Suprapubic skin (tissue), 4 donors: ENCODE measurements around the gene NIPBL. TPM values are rescaled to one million over a fixed set of nuclear protein-coding genes. Genes with fewer than 3 reads are reported as not detected.
"Not testable (repeated sequence)": the region's sequence is repeated elsewhere in the genome, so short reads cannot be mapped to it uniquely, and the experiment has no call there.

Experiments
- DNase-seq, 2 donors: peaks; one replicate each; pipeline ENCODE4 v3.0.0-alpha.2; 2019; ENCODE audit warnings: low spot score in 2 of 2
- H3K27ac ChIP-seq: fragments of 200-600 bp; sonication (generic); one replicate; pipeline ENCODE4 v1.5.1; 2019
- H3K27me3 ChIP-seq: fragments of 200-600 bp; sonication (generic); one replicate; pipeline ENCODE4 v1.5.1; 2019
- H3K36me3 ChIP-seq: fragments of 200-600 bp; sonication (generic); one replicate; pipeline ENCODE4 v1.5.1; 2019
- H3K4me1 ChIP-seq: fragments of 200-600 bp; sonication (generic); one replicate; pipeline ENCODE4 v1.5.1; 2019
- H3K4me3 ChIP-seq: fragments of 200-600 bp; sonication (generic); one replicate; pipeline ENCODE4 v1.5.1; 2019; ENCODE audit warnings: mild to moderate bottlenecking
- H3K9me3 ChIP-seq: fragments of 200-600 bp; sonication (generic); one replicate; pipeline ENCODE4 v1.5.1; 2019
- EP300 ChIP-seq: sonication (generic); formaldehyde crosslinking; IDR thresholded peaks from one replicate; pipeline ENCODE4 v1.6.1; 2017; ENCODE audit warnings: antibody characterized with exemption
- POLR2A ChIP-seq, 2 donors: fragments of 450-650 bp; IDR thresholded peaks; one replicate each; pipeline ENCODE4 v1.6.1; 2017; ENCODE audit warnings: antibody characterized with exemption in 2 of 2, mild to moderate bottlenecking in 2 of 2, moderate library complexity in 2 of 2
- POLR2AphosphoS5 ChIP-seq, 3 donors: sonication (generic); formaldehyde crosslinking; IDR thresholded peaks; one replicate each; pipeline ENCODE4 v1.6.1; 2017; ENCODE audit warnings: antibody characterized with exemption in 3 of 3
- WGBS: methylation state at CpG from one replicate; pipeline ENCODE4 v1.1.5; 2018; 5-methylcytosine and 5-hydroxymethylcytosine counted together
- total RNA-seq, 4 donors: library from RNA; depleted of rRNA; stranded (reverse); fragments of >200 nt; gene quantifications; one replicate each; pipeline ENCODE4 v1.1.0, GENCODE V29; 2016
- TF ChIP-seq, protein P1 (sequence below), 2 donors: fragments of 200-600 bp in 1 of 2; fragments of 450-650 bp in 1 of 2; sonication (generic) in 1 of 2; IDR thresholded peaks; one replicate each; pipeline ENCODE4 v1.5.1; 2016 to 2019; ENCODE audit warnings: antibody characterized with exemption in 2 of 2, mild to moderate bottlenecking in 1 of 2, moderate library complexity in 1 of 2

The NIPBL gene
- total RNA-seq, 4 donors from 2014 or later: 40.3 to 123 (median 60.4) TPM

DNA sequence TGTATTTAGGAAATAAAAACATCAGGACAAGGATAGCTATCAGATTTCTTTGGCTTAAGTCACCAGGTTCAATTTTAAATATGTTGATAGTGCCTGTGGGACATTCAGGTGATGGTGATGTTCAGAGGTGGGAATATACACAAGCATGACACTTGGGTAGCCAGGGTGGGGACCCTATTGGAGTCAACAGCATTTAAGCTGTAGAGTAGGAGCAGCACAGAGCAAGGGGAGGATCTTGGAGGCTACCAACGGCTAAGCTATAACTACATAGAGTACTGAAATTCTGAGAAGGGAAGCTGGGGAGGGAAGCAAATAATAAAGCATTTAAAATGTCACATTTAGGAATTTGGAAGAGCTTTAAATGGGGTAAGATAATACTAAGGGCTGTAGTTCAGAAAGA is 194.9 kb downstream of the NIPBL start:
- Histone ChIP-seq H3K36me3 (no peaks in the 10 kb centered on the region), H3K9me3 (no peaks in the 10 kb centered on the region), H3K27me3 (no peaks in the 10 kb centered on the region), H3K4me1 (no peaks in the 10 kb centered on the region), H3K4me3 (no peak overlapping the region), H3K27ac (no peak overlapping the region)
- DNase-seq: no peak
- WGBS: 72% methylated on average over 1 of the region's 1 CpG
- TF ChIP-seq, protein P1, sequence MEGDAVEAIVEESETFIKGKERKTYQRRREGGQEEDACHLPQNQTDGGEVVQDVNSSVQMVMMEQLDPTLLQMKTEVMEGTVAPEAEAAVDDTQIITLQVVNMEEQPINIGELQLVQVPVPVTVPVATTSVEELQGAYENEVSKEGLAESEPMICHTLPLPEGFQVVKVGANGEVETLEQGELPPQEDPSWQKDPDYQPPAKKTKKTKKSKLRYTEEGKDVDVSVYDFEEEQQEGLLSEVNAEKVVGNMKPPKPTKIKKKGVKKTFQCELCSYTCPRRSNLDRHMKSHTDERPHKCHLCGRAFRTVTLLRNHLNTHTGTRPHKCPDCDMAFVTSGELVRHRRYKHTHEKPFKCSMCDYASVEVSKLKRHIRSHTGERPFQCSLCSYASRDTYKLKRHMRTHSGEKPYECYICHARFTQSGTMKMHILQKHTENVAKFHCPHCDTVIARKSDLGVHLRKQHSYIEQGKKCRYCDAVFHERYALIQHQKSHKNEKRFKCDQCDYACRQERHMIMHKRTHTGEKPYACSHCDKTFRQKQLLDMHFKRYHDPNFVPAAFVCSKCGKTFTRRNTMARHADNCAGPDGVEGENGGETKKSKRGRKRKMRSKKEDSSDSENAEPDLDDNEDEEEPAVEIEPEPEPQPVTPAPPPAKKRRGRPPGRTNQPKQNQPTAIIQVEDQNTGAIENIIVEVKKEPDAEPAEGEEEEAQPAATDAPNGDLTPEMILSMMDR (IDR thresholded peaks at IDR 0.05): no peak
- no peak for TF ChIP-seq POLR2A (IDR thresholded peaks at IDR 0.05)
- TF ChIP-seq POLR2AphosphoS5 (IDR thresholded peaks at IDR 0.05): no peak
- no peak for TF ChIP-seq EP300

DNA sequence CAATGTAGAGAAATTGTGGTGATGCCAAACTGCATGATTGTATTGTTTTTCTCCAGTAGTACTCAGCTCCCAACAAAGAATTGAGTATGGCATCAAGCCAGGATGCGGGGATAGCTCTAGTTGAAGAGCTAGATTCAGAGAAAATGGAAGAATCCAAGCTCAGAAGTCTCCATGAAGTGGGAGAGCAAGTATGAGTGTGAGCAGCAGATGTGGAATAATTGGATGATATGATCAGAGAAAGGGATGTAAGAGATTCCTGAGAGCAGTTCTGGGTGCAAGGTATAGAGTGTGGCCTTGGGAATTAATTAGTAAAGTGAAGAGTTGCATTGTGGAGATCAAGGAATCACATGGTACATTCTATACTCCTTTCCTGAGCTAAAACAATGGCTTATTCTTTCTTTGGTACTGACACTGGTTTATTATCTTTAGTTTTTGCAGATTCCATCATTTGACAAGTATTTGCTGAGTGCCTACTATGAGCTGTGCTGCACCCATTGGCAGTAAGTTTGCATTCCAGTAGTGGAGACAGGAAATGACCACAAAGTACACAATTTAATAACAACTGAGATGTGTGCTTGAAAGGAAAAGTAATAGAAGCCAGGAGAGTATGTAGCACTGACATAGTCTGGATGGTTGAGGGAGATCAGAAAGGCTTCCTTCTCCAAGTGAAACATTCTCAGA is 195.5 kb downstream of the NIPBL start:
- H3K27ac ChIP-seq: no peak overlapping the region
- no peaks in the 10 kb centered on the region for H3K36me3 ChIP-seq
- H3K4me1 ChIP-seq: no peaks in the 10 kb centered on the region
- no peak for DNase-seq
- no peak overlapping the region for H3K4me3 ChIP-seq
- no peak for TF ChIP-seq EP300
- no peak for TF ChIP-seq POLR2AphosphoS5 (IDR thresholded peaks at IDR 0.05)
- no peak for TF ChIP-seq POLR2A (IDR thresholded peaks at IDR 0.05)
- TF ChIP-seq, protein P1 (IDR thresholded peaks at IDR 0.05): no peak
- 63% methylated on average over 1 of the region's 1 CpG for WGBS
- H3K27me3 ChIP-seq: no peaks in the 10 kb centered on the region
- no peaks in the 10 kb centered on the region for H3K9me3 ChIP-seq

DNA sequence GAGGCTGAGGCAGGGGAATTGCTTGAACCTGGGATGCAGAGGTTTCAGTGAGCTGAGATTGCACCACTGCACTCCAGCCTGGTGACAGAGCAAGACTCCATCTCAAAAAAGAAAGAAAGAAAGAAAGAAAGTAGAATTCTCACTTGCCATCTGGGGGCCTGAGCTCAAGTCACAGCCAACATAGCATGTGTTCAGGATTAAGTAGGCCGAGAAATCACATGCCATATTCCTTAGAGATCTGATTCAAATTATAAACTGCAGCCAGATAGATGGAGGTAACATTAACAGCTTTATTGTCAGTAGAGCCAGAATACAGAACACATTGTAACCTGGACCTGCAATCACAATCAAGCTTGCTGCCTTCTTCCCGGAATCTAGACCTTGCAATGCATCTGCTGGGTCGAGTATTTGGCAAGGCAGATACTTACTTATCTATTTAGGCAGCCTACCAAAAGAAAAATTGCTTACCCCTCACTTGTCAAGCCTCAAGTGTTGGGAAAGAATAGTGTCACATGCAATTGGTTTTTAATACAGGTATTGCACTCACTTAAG is 198.9 kb downstream of the NIPBL start:
- no peak for DNase-seq
- 64% methylated on average over 3 of the region's 3 CpGs for WGBS
- Histone ChIP-seq H3K4me1 (no peaks in the 10 kb centered on the region), H3K36me3 (peaks cover 22% of the 10 kb centered on the region), H3K4me3 (no peak overlapping the region), H3K27ac (no peak overlapping the region), H3K27me3 (no peaks in the 10 kb centered on the region), H3K9me3 (no peaks in the 10 kb centered on the region)
- TF ChIP-seq POLR2A (IDR thresholded peaks at IDR 0.05) (no peak), POLR2AphosphoS5 (IDR thresholded peaks at IDR 0.05) (no peak), EP300 (no peak)
- TF ChIP-seq, protein P1 (IDR thresholded peaks at IDR 0.05): no peak

DNA sequence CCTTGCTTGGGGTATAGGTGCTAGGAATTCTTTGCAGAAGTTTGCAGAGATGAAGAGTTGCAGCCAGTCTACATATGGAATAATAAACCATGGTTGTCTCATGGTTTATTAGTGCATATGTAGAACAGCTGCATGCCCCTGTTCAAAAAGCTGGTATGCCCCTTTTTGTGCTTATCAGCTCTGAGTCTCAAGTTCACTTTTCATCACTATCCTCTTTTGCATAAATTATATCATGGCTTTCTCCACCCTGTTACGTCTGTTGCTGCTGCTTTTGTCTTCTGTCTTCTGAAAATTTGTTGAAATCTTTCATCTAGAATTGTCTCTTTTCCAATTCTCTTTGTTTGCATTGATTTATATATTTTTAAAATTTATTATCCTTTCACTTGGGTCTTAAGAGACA is 200.6 kb downstream of the NIPBL start:
- TF ChIP-seq POLR2A (IDR thresholded peaks at IDR 0.05) (no peak), POLR2AphosphoS5 (IDR thresholded peaks at IDR 0.05) (no peak), EP300 (no peak)
- TF ChIP-seq, protein P1 (IDR thresholded peaks at IDR 0.05): no peak
- Histone ChIP-seq H3K27me3 (no peaks in the 10 kb centered on the region), H3K36me3 (peaks cover 28% of the 10 kb centered on the region), H3K4me1 (no peaks in the 10 kb centered on the region), H3K9me3 (no peaks in the 10 kb centered on the region), H3K4me3 (no peak overlapping the region), H3K27ac (no peak overlapping the region)
- WGBS: 81% methylated on average over 1 of the region's 1 CpG
- no peak for DNase-seq

DNA sequence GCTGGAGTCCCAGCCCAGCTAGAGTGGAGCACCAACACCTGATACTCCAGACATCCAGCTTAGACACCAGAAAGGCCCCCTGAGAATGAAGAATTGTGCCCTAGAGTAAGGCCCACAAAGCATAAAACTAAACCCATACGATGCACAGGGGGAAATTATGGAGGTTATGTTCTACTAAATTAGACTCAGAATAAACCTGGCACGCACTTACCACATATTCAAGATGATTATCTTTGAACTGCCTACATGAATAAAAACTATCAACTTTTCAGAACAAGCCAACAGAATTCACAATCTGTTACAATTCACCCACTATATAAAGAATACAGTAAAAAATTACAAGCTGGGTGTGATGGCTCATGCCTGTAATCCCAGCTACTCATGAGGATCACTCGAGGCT is 204.1 kb downstream of the NIPBL start:
- Histone ChIP-seq H3K4me3 (no peak overlapping the region), H3K4me1 (no peaks in the 10 kb centered on the region), H3K27me3 (no peaks in the 10 kb centered on the region), H3K36me3 (peaks cover 28% of the 10 kb centered on the region), H3K27ac (no peak overlapping the region), H3K9me3 (no peaks in the 10 kb centered on the region)
- WGBS: 83% methylated on average over 3 of the region's 3 CpGs
- DNase-seq: no peak
- TF ChIP-seq EP300 (no peak), POLR2AphosphoS5 (IDR thresholded peaks at IDR 0.05) (no peak), POLR2A (IDR thresholded peaks at IDR 0.05) (no peak)
- TF ChIP-seq, protein P1 (IDR thresholded peaks at IDR 0.05): no peak

DNA sequence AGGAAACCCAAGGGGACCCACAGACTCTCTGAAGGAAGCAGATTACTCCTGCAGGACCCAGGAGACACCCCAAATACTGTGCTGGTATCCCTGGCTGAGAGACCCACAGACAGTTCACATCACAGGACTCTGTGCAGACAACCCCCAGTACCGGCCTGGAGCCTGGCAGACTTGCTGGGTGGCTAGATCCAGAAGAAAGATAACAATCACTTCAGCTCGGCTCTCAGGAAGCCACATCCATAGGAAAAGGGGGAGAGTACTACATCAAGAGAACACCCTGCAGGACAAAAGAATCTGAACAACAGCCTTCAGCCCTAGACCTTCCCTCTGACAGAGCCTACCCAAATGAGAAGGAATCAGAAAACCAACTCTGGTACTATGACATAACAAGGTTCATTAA is 206.4 kb downstream of the NIPBL start:
- not testable (repeated sequence) for H3K9me3 ChIP-seq, DNase-seq, H3K27ac ChIP-seq, H3K27me3 ChIP-seq, H3K4me3 ChIP-seq, H3K4me1 ChIP-seq
- peaks cover 27% of the 10 kb centered on the region for H3K36me3 ChIP-seq
- 72% methylated on average over 2 of the region's 2 CpGs for WGBS

DNA sequence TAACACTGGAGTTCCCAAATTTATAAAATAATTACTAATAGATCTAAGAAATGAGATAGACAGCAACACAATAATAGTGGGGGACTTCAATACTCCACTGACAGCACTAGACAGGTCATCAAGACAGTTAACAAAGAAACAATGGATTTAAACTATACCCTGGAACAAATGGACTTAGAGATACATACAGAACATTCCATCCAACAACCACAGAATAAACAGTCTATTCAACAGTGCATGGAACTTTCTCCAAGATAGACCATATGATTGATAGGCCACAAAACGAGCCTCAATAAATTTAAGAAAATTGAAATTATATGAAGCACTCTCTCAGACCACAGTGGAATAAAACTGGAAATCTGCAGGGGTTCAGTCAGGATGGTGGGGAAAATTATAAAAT is 209.5 kb downstream of the NIPBL start:
- WGBS: 88% methylated on average over 1 of the region's 1 CpG
- DNase-seq, H3K4me3 ChIP-seq: not testable (repeated sequence)

More for the DNA sequence above, 209.5 kb downstream of the NIPBL start:
- not testable (repeated sequence) for H3K9me3 ChIP-seq, H3K36me3 ChIP-seq, H3K4me1 ChIP-seq, H3K27me3 ChIP-seq, H3K27ac ChIP-seq
